GM18505 (cell line): Measurements from ENCODE around the gene TNP1.

ENCODE experiments used
- ATAC-seq: cut with Tn5 transposase; IDR thresholded peaks from one replicate; pipeline ENCODE4 v1.9.1; 2021; ENCODE audit not compliant: unreplicated experiment
- POLR2A ChIP-seq: IDR thresholded peaks from 4 replicates; pipeline ENCODE4 v1.6.1; 2011; ENCODE audit warnings: borderline replicate concordance; ENCODE audit not compliant: insufficient read depth, insufficient read length; ENCODE audit errors: extremely low read depth

The TNP1 gene

DNA sequence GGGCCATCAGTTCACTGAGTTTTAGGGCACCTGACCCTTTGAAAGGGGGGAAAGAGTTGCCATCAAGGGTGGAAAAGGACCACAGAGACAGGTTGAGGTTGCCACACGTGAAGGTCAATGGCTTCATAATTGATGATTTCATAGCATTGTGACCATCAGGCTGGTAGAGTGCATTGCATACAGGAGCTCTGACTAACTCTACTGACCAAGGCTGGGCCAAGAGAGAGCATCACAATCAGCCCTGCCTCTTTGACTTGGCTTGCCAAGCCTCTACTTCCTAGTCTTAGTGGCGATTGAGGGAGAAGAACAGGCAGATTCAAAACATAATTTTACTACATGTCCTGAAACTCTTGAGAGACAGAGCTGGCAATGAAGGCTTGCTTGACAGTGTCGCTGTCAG, 5.8 kb upstream of the TNP1 start:
- no peak for ATAC-seq
- TF ChIP-seq POLR2A: no peak

- no peak for TF ChIP-seq POLR2A
- no peak for ATAC-seq
Observed at GRCh38 chr2:216863946-216864345, 4.1 kb upstream of the TNP1 start.

DNA sequence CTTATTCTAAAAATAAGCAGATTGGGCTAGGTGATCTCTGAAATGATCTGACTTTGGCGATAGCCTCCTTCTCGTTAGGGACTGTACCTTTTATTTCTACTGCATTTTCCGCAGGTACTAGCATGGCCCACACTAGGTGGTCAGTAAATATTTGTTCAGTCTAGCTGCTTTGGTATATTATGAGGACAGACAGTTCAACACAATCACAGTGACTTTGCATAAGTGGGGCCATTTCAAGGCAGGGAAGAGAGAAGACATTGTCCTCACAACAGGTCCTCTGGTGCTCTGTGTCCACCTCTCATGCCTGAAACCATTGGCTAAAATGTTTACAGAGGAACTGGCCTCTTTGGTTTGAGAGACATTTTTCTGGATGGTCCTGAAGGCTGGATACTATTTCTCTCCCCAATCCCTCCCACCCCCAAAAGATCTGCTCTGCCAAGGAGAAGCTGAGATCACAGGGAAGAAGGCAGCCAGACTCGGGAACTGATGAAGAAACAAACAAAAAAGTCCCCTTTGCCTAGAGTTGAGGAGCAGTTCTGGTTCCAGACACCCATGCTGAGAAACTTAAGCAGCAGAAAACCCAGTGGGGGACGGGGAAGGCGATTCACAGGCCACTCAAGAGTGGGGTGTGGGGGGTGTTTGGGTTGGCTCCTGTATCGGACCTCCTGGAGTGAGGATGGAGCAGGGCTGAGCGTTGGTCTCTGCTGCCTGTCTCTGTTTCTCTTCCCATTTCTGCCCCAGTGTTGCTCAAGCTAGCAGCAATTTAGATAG, 2.9 kb upstream of the TNP1 start:
- no peak for ATAC-seq
- TF ChIP-seq POLR2A: no peak

DNA sequence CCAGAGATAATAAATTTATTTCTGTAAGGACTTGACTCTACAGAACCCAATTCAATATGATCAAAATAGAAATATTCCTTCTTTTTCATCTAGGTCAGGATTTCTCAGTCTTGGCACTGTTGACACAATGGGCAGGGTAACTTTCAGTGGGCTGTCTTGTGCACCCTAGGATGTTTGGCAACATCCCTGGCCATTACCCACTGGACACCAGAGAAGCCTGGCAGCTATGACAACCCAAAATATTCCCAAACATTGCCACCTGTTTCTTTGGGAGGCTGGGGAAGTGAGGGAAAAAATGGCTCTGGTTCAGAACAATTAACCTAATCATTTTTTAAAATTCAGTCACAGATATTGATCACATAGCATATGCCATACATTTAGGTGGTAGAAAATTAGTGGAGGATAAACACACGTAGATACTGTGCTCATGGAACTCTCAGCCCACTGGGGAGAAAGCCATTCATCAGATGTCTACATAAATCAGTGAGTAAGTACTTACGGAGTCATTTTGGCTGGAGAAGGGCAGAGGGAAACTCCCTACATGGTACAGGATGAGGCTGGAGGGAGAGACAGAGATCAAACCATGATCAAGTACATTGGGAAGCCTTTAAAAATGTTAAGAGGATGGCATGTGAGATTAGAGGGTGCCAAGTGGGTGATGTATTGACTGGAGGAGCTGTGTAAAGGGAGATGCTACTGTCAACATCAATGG, 718 bp upstream of the TNP1 start:
- no peak for ATAC-seq
- TF ChIP-seq POLR2A: no peak

DNA sequence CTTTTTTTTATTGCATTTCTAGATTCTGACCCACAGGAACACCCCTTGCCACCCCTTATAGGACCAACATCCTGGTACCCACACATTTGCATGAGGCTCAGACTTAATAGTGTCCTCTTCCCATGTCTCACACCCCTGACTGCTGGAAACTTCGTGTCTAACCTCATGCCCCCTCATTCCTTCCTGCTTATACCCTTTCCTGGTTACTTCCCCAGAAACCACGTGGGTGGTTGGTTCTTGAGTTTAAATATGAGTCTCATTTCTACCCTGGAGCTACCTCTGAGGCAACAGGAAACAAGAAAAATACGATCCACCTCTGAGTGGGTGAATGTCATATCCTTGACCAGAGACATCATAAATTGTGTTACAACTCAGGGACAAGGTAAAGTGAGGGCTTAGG, 1.6 kb downstream of the TNP1 start:
- no peak for ATAC-seq
- no peak for TF ChIP-seq POLR2A

DNA sequence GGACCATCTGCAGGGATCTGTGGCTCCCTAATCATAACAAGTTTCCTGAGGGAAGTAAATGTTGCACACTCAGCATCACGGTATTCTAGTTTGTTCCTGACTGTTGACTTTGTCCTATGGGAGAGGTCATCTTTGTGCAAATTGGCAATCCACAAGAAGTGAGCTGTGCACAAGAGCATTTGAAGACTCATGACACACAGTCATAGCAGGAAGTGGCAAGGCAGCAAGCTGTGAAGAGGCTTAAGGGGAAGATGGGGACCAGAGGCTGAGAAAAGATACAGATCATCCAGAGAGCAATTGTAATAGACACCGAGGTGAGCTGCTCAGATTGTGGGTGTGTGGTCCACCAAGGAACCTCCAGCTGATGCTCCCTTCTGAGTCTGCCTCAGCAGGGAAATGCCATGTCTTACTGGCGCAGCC, 2.7 kb downstream of the TNP1 start:
- no peak for TF ChIP-seq POLR2A
- no peak for ATAC-seq

DNA sequence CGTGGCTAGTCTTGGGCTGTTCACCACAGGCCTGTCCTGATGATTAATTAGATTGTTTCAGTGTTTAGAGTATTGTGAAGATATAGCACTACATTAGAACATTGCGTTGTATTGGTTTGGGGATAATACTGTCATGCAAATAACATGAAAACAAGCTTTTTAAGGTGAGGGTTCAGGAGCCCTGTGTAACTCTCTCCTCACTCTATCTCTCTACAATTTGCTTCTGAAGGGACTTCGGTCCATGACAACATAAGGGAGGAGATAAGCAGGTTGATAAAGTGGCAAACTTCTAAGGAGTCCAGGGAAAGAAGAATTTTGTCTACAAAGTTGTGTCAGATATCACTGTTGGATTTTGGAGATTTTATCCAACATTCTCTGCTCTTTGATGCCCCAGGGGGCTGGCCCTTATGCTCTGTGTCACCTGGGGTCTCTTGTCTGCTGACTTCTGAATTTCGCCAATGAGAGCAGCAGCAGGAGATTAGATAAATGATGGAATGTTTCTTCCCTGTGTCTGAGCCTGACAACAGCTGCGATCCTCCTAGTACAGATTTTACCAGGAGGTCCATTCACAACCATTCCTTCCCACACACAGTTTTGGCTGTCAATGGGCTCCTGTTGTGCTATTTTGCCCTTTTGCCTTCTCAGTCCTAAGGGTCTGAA, 3.3 kb downstream of the TNP1 start:
- TF ChIP-seq POLR2A: no peak
- no peak for ATAC-seq

DNA sequence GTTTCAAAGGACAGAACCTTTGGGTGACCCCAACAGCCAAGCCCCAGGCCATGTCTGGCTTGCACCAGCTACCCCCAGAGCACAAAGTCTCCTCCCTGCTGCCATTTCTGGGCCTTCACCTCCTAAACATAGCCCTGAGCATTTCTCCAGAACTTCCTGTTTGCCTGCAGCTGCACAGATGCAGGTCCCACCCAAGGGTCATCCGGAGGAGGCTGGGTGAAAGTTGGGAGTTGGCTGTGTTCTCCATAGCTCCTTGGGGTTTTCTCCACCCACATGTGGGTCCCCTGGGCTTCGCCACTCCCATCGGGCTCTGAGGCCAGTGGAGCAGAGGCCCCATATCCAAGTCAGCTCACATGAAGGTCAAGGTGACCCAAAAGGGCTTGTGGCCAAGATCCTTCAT, 4.3 kb downstream of the TNP1 start:
- TF ChIP-seq POLR2A: no peak
- ATAC-seq: no peak

DNA sequence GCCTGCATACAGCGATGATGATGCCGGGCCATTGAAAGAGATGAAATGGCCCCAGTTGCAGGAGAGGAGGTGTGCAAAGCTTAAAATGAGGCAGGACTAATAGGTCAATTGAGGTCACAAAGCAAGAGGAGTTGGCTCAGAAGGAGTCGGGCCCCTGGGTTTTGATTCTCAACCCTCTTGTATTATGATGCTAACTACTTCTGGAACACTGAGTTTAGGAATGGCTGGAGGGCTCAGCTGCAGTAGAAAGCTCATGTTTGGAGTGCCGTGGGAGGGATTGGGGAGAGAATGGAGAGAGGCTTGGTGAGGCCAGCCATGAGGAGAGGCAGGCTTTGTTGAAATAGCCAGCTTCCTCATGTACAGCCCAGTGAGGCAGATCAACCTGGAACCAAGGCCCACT, 4.8 kb downstream of the TNP1 start:
- ATAC-seq: no peak
- no peak for TF ChIP-seq POLR2A

GRCh38 chr2:216851486-216852090, 8.3 kb downstream of the TNP1 start:
- ATAC-seq: no peak
- no peak for TF ChIP-seq POLR2A

GRCh38 chr2:216850665-216851322, 9.1 kb downstream of the TNP1 start:
- ATAC-seq: no peak
- no peak for TF ChIP-seq POLR2A

- TF ChIP-seq POLR2A: no peak
- no peak for ATAC-seq
Observed at GRCh38 chr2:216849987-216850386, 9.9 kb downstream of the TNP1 start.

GRCh38 chr2:216845426-216845825, 14.4 kb downstream of the TNP1 start:
- no peak for TF ChIP-seq POLR2A
- ATAC-seq: no peak
